EH (cell line): ENCODE measurements around the gene CAPZA2.
"Not testable (repeated sequence)": the region's sequence is repeated elsewhere in the genome, so short reads cannot be mapped to it uniquely, and the experiment has no call there.

Source experiments
- DNase-seq: peaks from one replicate; pipeline ENCODE4 v3.0.0-alpha.2; 2015; ENCODE audit warnings: low read depth

CAPZA2 gene

GRCh38 chr7:116862234-116862950, at the start of gene CAPZA2:
Gene CAPZA2 (plus strand): TSS chr7:116862587. CDS start chr7:116862612, 25 bp downstream.
- peak; percentile 91 for DNase-seq

- DNase-seq = peak; percentile 35
Measured at GRCh38 chr7:116812860-116813259, 49.5 kb upstream of the CAPZA2 start.

- not testable (repeated sequence) for DNase-seq
Measured at GRCh38 chr7:116813371-116813770, 49.0 kb upstream of the CAPZA2 start.

- no peak for DNase-seq
Measured at GRCh38 chr7:116815041-116815440, 47.3 kb upstream of the CAPZA2 start.

- no peak for DNase-seq
Measured at GRCh38 chr7:116820149-116820548, 42.2 kb upstream of the CAPZA2 start.

GRCh38 chr7:116821647-116822046, 40.7 kb upstream of the CAPZA2 start:
- DNase-seq = not testable (repeated sequence)

- DNase-seq = no peak
Measured at GRCh38 chr7:116824449-116824848, 37.9 kb upstream of the CAPZA2 start.

GRCh38 chr7:116828281-116828680, 34.1 kb upstream of the CAPZA2 start:
- no peak for DNase-seq

GRCh38 chr7:116829041-116829440, 33.3 kb upstream of the CAPZA2 start:
- DNase-seq = no peak

- DNase-seq = no peak
Measured at GRCh38 chr7:116829493-116829892, 32.9 kb upstream of the CAPZA2 start.

GRCh38 chr7:116832692-116833091, 29.7 kb upstream of the CAPZA2 start:
- no peak for DNase-seq

- DNase-seq = peak; percentile 14
Measured at GRCh38 chr7:116834815-116835504, 27.4 kb upstream of the CAPZA2 start.

- DNase-seq = no peak
Measured at GRCh38 chr7:116836048-116836447, 26.3 kb upstream of the CAPZA2 start.

GRCh38 chr7:116836911-116837310, 25.5 kb upstream of the CAPZA2 start:
- no peak for DNase-seq

- DNase-seq = no peak
Measured at GRCh38 chr7:116837586-116837985, 24.8 kb upstream of the CAPZA2 start.

GRCh38 chr7:116840256-116840655, 22.1 kb upstream of the CAPZA2 start:
- no peak for DNase-seq

- no peak for DNase-seq
Measured at GRCh38 chr7:116842371-116842770, 20.0 kb upstream of the CAPZA2 start.

- no peak for DNase-seq
Measured at GRCh38 chr7:116843378-116843777, 19.0 kb upstream of the CAPZA2 start.

GRCh38 chr7:116851175-116851574, 11.2 kb upstream of the CAPZA2 start:
- DNase-seq = no peak

- no peak for DNase-seq
Measured at GRCh38 chr7:116851671-116852070, 10.7 kb upstream of the CAPZA2 start.

GRCh38 chr7:116854132-116854531, 8.3 kb upstream of the CAPZA2 start:
- no peak for DNase-seq

- no peak for DNase-seq
Measured at GRCh38 chr7:116857052-116857451, 5.3 kb upstream of the CAPZA2 start.

- DNase-seq = peak; percentile 74
Measured at GRCh38 chr7:116859323-116859722, 3.1 kb upstream of the CAPZA2 start.

- no peak for DNase-seq
Measured at GRCh38 chr7:116861717-116862116, 670 bp upstream of the CAPZA2 start.
